Keratinocyte (primary cell): ENCODE results near the gene SCO1. TPM values are rescaled to one million over a fixed set of nuclear protein-coding genes. Genes with fewer than 3 reads are reported as not detected.

Source experiments
- DNase-seq: peaks from one replicate; pipeline ENCODE4 v3.0.0-alpha.2; 2011; ENCODE audit warnings: low read depth, missing footprints, low spot score
- FAIRE-seq: peaks from 2 replicates; lab custom pipeline; 2011; peaks lifted over from hg19 to GRCh38; lab: Jason Lieb, UNC
- H2AFZ ChIP-seq: 2 replicates; pipeline ENCODE4 v1.6.0; 2012; ENCODE audit warnings: low read length, control low read depth, inconsistent platforms; ENCODE audit not compliant: control insufficient read depth
- H3K27ac ChIP-seq: 2 replicates; pipeline ENCODE4 v1.5.1; 2011; ENCODE audit warnings: low read length; ENCODE audit not compliant: control insufficient read depth, insufficient read depth
- H3K27me3 ChIP-seq: 3 replicates; pipeline ENCODE4 v1.6.0; 2011; ENCODE audit warnings: low read length; ENCODE audit not compliant: control insufficient read depth, insufficient read depth; ENCODE audit errors: extremely low read depth
- H3K36me3 ChIP-seq, 2 experiments: 2 replicates in 1 of 2; 3 replicates in 1 of 2; pipeline ENCODE4 v1.5.1; 2011; ENCODE audit warnings: low read length in 2 of 2, mild to moderate bottlenecking in 1 of 2; ENCODE audit not compliant: control insufficient read depth in 2 of 2, insufficient read depth in 2 of 2; ENCODE audit errors: extremely low read depth in 1 of 2
- H3K4me1 ChIP-seq: 3 replicates; pipeline ENCODE4 v1.5.1; 2011; ENCODE audit warnings: low read length; ENCODE audit not compliant: control insufficient read depth, insufficient read depth; ENCODE audit errors: extremely low read depth
- H3K4me2 ChIP-seq: 3 replicates; pipeline ENCODE4 v1.6.0; 2011; ENCODE audit warnings: low read depth, low read length; ENCODE audit not compliant: control insufficient read depth, insufficient read depth; ENCODE audit errors: extremely low read depth
- H3K4me3 ChIP-seq, 3 experiments: fragments of 200-600 bp in 1 of 3; sonication (generic) in 1 of 3; 2 replicates in 2 of 3; 3 replicates in 1 of 3; pipeline ENCODE4 v1.5.1; 2011 to 2016; ENCODE audit warnings: low read length in 3 of 3, mild to moderate bottlenecking in 3 of 3, control low read depth in 2 of 3, inconsistent platforms in 1 of 3, low read depth in 1 of 3, mixed read lengths in 1 of 3, mixed run types in 1 of 3, moderate library complexity in 1 of 3; ENCODE audit not compliant: control insufficient read depth in 2 of 3, insufficient read depth in 2 of 3; ENCODE audit errors: extremely low read depth in 1 of 3
- H3K79me2 ChIP-seq: 2 replicates; pipeline ENCODE4 v1.6.0; 2012; ENCODE audit warnings: low read length; ENCODE audit not compliant: control insufficient read depth, insufficient read depth
- H3K9ac ChIP-seq: 3 replicates; pipeline ENCODE4 v1.6.0; 2011; ENCODE audit warnings: low read length; ENCODE audit not compliant: control insufficient read depth, insufficient read depth; ENCODE audit errors: extremely low read depth
- H3K9me1 ChIP-seq: 3 replicates; pipeline ENCODE4 v1.6.0; 2011; ENCODE audit warnings: low read length; ENCODE audit not compliant: control insufficient read depth, insufficient read depth; ENCODE audit errors: extremely low read depth
- H3K9me3 ChIP-seq: 2 replicates; pipeline ENCODE4 v1.5.1; 2012; ENCODE audit warnings: low read depth, low read length; ENCODE audit not compliant: control insufficient read depth
- H4K20me1 ChIP-seq: 3 replicates; pipeline ENCODE4 v1.6.0; 2011; ENCODE audit warnings: low read length; ENCODE audit not compliant: control insufficient read depth, insufficient read depth; ENCODE audit errors: extremely low read depth
- EZH2 ChIP-seq: IDR thresholded peaks from one replicate; pipeline ENCODE4 v1.6.1; 2012; ENCODE audit warnings: inconsistent platforms, mild to moderate bottlenecking, low read length, moderate library complexity
- dilution Hi-C: fragments of 300-500 bp; cut with MboI; formaldehyde crosslinking; loops from one replicate; pipeline ENCODE4 v1.7.0; 2020; ENCODE audit warnings: low sequenced_read_pairs; ENCODE audit not compliant: extremely low pct_ligation_motif_present
- polyA plus RNA-seq, 5 experiments: library from polyadenylated mRNA; depleted of rRNA in 3 of 5; stranded (reverse) in 3 of 5; stranded (forward) in 1 of 5; unstranded in 1 of 5; fragments of >200 nt; gene quantifications; 1 replicate in 1 of 5; 2 replicates in 3 of 5; 3 replicates in 1 of 5; pipeline versions ENCODE4 v1.2.1 to v1.2.3, GENCODE V29; 2011 to 2012; ENCODE audit warnings: missing spikeins in 2 of 5, low read depth in 1 of 5, low replicate concordance in 1 of 5
- TF ChIP-seq, protein P1 (sequence below), 3 experiments: IDR thresholded peaks in 1 of 3; conservative IDR thresholded peaks in 1 of 3; optimal IDR thresholded peaks in 1 of 3; 2 replicates in 2 of 3; 3 replicates in 1 of 3; pipeline versions ENCODE3 to v1.5.1; 2011; ENCODE audit warnings: low read length in 3 of 3, mild to moderate bottlenecking in 3 of 3, moderate library complexity in 2 of 3, control low read depth in 1 of 3, inconsistent platforms in 1 of 3; ENCODE audit not compliant: insufficient read depth in 2 of 3; ENCODE audit errors: extremely low read depth in 1 of 3

The SCO1 gene
- polyA plus RNA-seq, 1 donor (not counting 4 experiments of a cell fraction or from before 2014, with no cell fraction given), result 28.3 TPM

DNA sequence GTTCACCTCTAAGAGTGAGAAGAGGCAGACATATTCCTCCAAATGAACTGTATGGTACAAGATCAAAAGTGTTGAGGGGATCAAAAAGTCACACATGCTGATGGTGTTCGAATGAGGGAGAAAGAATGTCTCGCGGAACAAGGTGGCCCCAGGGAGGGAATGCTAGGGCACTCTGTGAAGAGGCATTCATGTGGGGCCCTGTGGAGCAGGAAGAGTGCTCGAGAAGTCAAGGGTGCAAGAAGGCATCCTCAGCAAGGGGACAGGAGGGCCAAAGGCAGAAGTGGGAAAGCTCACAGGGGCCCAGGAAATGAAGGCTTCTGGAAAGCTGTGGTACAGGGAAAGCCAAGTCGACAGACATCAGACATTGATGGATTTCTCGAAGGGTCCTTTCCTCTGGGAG, 34.1 kb downstream of the SCO1 start:
- Histone ChIP-seq H3K9ac (no peak overlapping the region), H3K27me3 (no peaks in the 10 kb centered on the region), H3K4me2 (no peak overlapping the region), H3K4me1 (no peaks in the 10 kb centered on the region), H4K20me1 (no peaks in the 10 kb centered on the region), H3K4me3 (no peak overlapping the region), H3K79me2 (no peaks in the 10 kb centered on the region), H3K36me3 (no peaks in the 10 kb centered on the region), H3K27ac (no peak overlapping the region), H3K9me3 (no peaks in the 10 kb centered on the region), H3K9me1 (no peaks in the 10 kb centered on the region), H2AFZ (no peak overlapping the region)
- no peak for FAIRE-seq
- TF ChIP-seq, protein P1, sequence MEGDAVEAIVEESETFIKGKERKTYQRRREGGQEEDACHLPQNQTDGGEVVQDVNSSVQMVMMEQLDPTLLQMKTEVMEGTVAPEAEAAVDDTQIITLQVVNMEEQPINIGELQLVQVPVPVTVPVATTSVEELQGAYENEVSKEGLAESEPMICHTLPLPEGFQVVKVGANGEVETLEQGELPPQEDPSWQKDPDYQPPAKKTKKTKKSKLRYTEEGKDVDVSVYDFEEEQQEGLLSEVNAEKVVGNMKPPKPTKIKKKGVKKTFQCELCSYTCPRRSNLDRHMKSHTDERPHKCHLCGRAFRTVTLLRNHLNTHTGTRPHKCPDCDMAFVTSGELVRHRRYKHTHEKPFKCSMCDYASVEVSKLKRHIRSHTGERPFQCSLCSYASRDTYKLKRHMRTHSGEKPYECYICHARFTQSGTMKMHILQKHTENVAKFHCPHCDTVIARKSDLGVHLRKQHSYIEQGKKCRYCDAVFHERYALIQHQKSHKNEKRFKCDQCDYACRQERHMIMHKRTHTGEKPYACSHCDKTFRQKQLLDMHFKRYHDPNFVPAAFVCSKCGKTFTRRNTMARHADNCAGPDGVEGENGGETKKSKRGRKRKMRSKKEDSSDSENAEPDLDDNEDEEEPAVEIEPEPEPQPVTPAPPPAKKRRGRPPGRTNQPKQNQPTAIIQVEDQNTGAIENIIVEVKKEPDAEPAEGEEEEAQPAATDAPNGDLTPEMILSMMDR (optimal IDR thresholded peaks at IDR 0.05 in 1 of 3, IDR thresholded peaks at IDR 0.05 in 1 of 3, conservative IDR thresholded peaks at IDR 0.05 in 1 of 3; ENCODE audit: extremely low read depth in 1 of 3, insufficient read depth in 2 of 3, low read length in 3 of 3), result no peak
- TF ChIP-seq EZH2, result no peak
- dilution Hi-C loops, result no loop called here
- DNase-seq, result no peak

DNA sequence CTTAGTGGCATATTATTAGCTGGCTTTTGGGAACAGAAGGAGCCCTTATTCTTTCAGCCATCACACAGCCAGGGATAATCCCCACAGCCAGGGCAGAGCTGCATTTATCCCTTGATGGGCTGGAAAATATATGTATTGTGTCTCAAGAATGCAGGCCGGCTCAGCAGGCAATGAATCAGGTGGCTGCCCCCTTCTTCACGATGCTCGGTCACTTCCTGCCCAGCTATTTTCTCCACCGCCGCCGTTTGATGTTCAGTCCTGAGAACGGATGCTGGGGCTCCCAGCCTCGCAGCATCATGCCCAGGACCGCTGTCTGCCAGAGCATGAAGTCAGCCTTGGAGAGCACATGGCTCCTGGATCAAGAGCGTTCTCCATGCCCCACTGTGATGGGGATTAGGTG, 35.9 kb downstream of the SCO1 start:
- Histone ChIP-seq H3K36me3 (no peaks in the 10 kb centered on the region), H3K4me1 (no peaks in the 10 kb centered on the region), H2AFZ (no peak overlapping the region), H3K27me3 (no peaks in the 10 kb centered on the region), H3K27ac (no peak overlapping the region), H4K20me1 (no peaks in the 10 kb centered on the region), H3K4me2 (no peak overlapping the region), H3K9ac (no peak overlapping the region), H3K9me3 (no peaks in the 10 kb centered on the region), H3K9me1 (no peaks in the 10 kb centered on the region), H3K79me2 (no peaks in the 10 kb centered on the region), H3K4me3 (no peak overlapping the region)
- no peak for TF ChIP-seq EZH2
- TF ChIP-seq, protein P1 (optimal IDR thresholded peaks at IDR 0.05 in 1 of 3, IDR thresholded peaks at IDR 0.05 in 1 of 3, conservative IDR thresholded peaks at IDR 0.05 in 1 of 3; ENCODE audit: extremely low read depth in 1 of 3, insufficient read depth in 2 of 3, low read length in 3 of 3), result no peak
- dilution Hi-C loops, result no loop called here
- DNase-seq (no peak), FAIRE-seq (no peak)
